ENCODE data around the gene WAPL.

- TF ChIP-seq CTCF (conservative IDR thresholded peaks at IDR 0.05; ENCODE audit: low read length) (no peak), EZH2phosphoT487 (IDR thresholded peaks at IDR 0.05; ENCODE audit: borderline replicate concordance, low read depth, low read length) (no peak)
Measured at GRCh38 chr10:86497621-86498020, 24.0 kb downstream of the WAPL start.
